D721Med (cell line): ENCODE data around the gene AIRE.

Source experiments
- DNase-seq: peaks from one replicate; pipeline ENCODE4 v3.0.0; 2011; ENCODE audit warnings: low spot score; ENCODE audit not compliant: insufficient read length
- FAIRE-seq: peaks from 2 replicates; lab custom pipeline; 2011; peaks lifted over from hg19 to GRCh38; lab: Jason Lieb, UNC
- TF ChIP-seq, protein P1 (sequence below): IDR thresholded peaks from 2 replicates; pipeline ENCODE4 v1.5.1; 2012; ENCODE audit warnings: mild to moderate bottlenecking, control low read depth; ENCODE audit not compliant: insufficient read depth; ENCODE audit errors: missing control alignments

Gene AIRE

DNA sequence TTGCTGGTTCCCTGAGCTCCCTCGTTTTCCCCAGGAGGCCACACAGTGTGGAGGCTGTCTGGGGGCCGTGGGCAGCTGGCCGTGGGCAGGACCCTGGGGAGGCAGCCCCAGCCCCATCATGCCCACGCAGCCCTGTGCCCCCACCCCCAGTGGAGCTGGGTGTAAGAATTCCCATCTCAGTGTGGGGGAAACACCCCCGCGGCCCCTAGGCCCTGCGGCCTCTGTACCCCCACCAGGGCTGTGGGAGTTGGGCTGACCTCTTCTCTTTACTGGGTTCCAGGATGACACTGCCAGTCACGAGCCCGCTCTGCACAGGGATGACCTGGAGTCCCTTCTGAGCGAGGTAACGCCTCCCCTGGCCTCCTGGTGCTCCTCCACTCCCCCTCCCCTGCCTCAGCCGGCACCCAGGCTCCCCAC lies 10.4 kb downstream of the AIRE start:
- no peak for DNase-seq
- TF ChIP-seq, protein P1, sequence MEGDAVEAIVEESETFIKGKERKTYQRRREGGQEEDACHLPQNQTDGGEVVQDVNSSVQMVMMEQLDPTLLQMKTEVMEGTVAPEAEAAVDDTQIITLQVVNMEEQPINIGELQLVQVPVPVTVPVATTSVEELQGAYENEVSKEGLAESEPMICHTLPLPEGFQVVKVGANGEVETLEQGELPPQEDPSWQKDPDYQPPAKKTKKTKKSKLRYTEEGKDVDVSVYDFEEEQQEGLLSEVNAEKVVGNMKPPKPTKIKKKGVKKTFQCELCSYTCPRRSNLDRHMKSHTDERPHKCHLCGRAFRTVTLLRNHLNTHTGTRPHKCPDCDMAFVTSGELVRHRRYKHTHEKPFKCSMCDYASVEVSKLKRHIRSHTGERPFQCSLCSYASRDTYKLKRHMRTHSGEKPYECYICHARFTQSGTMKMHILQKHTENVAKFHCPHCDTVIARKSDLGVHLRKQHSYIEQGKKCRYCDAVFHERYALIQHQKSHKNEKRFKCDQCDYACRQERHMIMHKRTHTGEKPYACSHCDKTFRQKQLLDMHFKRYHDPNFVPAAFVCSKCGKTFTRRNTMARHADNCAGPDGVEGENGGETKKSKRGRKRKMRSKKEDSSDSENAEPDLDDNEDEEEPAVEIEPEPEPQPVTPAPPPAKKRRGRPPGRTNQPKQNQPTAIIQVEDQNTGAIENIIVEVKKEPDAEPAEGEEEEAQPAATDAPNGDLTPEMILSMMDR: no peak
- no peak for FAIRE-seq

DNA sequence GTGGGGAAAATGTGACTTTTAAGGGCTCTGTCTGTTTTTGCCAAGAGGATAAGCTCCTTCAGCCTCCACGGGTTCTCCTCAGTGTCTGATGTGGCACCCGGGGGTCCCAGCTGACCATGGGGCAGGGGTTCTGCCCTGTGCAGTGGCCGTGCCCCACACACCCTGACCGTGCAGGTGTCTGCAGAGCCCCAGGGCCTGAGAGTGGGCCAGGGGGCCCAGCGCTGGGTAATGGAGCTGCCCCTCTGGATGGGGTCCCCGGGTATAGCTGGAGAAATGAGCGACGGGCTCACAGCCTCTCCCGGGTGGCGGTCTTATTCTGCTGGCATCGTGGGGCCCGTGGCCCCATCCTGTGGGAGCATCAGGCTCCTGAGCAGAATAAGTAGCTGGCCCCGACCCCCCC lies 11.2 kb downstream of the AIRE start:
- TF ChIP-seq, protein P1: no peak
- no peak for FAIRE-seq

DNA sequence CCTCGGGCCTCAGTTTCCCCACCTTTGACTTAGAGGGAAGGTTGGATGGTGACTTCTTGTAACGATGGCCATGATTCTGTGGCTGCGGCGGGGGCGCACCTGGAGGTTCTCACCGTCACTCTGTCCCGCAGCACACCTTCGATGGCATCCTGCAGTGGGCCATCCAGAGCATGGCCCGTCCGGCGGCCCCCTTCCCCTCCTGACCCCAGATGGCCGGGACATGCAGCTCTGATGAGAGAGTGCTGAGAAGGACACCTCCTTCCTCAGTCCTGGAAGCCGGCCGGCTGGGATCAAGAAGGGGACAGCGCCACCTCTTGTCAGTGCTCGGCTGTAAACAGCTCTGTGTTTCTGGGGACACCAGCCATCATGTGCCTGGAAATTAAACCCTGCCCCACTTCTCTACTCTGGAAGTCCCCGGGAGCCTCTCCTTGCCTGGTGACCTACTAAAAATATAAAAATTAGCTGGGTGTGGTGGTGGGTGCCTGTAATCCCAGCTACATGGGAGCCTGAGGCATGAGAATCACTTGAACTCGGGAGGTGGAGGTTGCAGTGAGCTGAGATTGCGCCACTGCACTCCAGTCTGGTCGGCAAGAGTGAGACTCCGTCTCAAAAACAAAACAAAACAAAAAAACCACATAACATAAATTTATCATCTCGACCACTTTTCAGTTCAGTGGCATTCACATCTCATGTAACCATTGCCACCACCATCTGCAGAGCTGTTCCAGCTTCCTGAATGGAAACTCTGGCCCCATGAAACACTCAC lies 12.0 kb downstream of the AIRE start:
- DNase-seq (peak; percentile 100), FAIRE-seq (no peak)
- TF ChIP-seq, protein P1: peak; percentile 90

More for the DNA sequence above, 11.2 kb downstream of the AIRE start:
- no peak for DNase-seq

DNA sequence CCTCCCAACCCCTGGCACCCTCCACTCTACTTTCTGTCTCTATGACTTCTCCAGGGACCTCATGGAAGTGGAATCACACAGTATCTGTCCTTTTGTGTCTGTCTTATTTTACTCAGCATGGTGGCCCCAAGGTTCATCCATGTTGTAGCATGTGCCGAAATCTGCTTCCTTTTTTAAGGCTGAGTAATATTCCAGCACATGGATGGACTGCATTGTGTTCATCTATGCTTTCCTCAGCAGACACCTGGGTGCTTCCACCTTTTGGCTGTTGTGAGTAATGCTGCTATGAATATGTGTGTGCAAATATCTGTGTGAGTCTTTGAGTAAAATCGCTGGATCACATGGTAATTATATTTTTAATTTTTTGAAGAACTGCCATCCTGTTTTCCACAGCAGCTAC lies 12.6 kb downstream of the AIRE start:
- FAIRE-seq (no peak), DNase-seq (no peak)

DNA sequence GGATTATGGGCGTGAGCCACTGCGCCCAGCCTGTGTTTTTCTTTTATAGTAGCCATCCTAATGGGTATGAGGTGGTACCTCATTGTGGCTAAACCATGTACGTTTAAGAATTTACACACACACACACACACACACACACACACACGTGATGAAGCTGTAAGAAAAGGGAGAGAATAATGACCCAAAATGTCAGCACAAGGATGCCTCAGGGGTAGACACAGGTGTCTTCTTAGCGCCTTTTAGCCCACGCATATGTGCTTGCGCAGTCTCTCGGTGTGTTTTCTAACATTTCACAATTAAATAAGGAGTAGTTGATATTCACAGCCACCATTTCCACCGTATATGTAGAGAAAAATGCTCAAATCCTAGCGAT lies 13.4 kb downstream of the AIRE start:
- no peak for DNase-seq
- FAIRE-seq: no peak
- TF ChIP-seq, protein P1: no peak

More for the DNA sequence above, 12.6 kb downstream of the AIRE start:
- TF ChIP-seq, protein P1: no peak

DNA sequence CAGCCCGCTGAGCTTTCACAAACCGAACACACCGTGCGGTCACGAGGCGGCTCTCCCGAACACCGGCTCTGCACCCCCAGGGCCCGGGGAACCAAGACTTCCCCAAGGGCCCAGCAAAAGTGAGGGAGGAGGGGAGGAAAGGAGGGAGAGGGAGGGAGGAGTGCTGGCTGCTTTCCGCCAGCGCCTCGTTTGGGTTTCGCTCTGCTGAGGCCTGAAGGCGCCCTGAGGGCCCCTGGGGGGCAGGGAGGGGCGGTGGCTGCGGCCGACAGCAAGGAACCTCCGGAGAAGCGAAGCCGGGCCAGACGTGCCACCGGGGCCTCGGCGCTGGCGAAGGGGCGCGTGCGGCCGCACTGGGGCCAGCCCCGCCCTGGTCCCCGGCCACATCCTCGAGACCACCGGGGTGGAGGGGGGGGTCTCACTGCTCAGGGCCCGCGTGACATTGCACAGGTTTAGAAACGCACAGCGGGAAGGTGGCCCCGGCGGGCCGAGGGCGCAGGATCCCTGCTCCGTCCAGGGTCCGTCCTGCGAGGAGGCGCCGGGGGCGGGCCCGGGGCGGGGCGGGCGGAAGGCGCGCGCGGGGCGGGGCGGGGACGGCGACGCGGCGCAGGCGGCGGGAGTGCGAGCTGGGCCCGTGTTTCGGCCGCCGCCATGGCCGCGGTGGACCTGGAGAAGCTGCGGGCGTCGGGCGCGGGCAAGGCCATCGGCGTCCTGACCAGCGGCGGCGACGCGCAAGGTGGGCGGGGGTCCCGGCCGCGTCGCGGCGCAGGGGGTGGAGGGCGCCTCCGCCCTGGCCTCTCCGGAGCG lies 14.0 kb downstream of the AIRE start, which contains the start of gene PFKL:
Gene PFKL (plus strand): TSS at position 596 of the 804 bp plus-strand sequence. CDS start 53 bp downstream, at position 649.
- peak; percentile 83 for DNase-seq
- no peak for FAIRE-seq

More for the DNA sequence above, 14.0 kb downstream of the AIRE start, which contains the start of gene PFKL:
- TF ChIP-seq, protein P1: no peak
